GM21737 (cell line): ENCODE data around the gene NGEF.

Experiments
- ATAC-seq: cut with Tn5 transposase; IDR thresholded peaks from one replicate; pipeline ENCODE4 v1.9.1; 2021; ENCODE audit warnings: mild to moderate bottlenecking, moderate library complexity; ENCODE audit not compliant: unreplicated experiment

Gene NGEF

DNA sequence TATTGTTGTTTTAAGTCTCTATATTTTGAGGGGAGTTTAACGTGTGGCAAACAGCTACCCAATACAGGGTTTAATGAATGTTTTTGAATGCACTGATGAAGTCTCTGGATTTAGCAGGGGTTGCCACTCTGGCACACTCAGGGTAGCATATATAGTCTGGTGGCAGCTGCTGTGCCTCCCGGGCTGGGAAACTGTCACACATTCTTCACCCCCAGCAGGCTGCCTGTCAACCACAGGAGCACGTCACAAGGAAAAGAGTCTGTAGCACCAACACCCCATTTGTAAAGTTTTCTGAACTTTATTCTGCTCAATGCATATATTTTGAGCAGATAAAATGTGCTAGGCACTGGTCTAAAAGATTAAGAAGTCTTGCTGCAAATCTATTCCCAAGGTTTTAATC lies 39.3 kb downstream of the NGEF start:
- ATAC-seq: no peak

DNA sequence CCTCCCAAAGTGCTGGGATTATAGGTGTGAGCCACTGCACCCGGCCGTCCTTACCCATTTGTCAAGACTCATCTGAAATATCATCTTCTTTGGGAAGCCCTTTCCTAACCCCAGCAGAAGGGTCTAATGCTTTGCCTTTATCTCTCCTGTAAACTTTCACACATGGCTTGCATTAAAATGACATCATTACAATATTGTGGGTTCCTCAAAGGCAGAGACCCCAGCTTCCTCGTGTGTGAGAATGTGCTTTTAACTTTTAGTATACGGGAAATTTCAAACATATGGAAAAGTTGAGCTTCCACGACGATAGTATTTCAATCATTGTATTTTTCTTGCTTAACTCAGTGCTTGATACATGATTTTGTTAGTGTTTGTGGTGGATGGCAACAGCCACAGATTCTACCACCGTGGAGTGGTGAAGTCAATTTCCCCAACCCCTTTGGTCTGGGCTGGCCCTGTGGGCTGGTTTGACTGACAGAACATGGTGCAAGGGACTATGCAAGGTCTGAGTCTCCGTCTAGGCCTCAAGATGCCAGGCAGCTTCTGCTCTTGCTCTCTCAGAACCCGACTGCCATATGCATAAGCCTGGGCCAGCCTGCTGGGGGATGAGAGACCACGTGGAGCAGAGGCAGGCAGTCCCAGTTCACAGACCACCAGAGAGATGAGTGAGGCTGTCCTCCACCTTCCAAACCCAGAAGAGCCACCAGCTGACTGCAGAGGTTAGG lies 39.9 kb downstream of the NGEF start:
- ATAC-seq: no peak

DNA sequence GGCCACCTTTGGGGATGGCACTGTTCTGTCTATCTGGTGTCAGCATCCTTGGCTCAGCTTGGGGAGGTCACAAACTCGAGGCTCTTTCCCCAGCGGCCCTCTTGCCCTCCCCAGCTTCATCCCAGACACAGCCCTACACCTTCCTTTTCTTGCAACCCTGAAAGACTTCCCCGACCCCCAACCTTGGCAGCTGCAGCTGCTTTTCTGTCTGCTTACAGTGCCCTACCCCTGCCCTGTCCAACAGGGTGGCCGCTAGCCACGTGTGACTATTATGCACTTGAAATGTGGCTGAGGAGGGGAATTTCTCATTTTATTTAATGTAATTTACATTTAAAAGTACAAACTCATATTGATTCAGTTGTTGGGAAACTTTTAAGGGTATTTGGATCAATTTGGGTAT lies 41.3 kb downstream of the NGEF start:
- ATAC-seq: no peak

DNA sequence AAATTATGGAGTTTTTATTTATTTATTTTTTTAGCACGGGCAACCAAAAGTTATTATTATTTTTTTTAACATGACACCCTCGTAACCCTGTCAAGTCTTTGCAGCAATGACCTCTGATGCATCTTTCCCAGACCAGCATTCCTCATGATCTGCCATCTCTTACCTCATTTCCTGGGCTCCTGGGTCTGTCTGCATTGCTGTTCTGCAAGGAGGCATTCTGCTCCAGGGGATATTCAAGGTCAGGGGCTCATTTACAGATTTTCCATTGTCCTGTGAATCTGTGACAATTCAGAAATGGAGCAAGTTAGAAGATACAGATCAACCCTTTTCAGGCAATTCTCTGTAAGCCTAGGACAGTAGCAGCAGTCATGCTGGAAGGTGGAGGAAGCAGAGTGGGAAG lies 43.0 kb downstream of the NGEF start:
- ATAC-seq: no peak

DNA sequence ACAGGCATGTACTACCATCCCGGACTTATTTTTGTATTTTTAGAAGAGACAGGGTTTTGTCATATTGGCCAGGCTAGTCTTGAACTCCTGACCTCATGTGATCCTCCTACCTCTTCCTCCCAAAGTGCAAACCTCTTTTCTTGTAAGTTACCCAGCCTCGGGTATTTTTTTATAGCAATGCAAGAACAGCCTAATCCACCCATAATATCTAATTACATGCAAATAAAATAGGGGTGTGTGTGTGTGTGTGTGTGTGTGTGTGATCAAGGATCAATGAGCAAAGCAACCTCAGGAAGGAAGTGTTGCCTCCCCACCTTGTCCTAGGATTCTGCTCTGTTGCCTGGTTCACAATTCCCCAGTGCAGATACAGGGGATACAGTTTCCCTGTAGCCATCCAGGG lies 45.6 kb downstream of the NGEF start:
- ATAC-seq: no peak

DNA sequence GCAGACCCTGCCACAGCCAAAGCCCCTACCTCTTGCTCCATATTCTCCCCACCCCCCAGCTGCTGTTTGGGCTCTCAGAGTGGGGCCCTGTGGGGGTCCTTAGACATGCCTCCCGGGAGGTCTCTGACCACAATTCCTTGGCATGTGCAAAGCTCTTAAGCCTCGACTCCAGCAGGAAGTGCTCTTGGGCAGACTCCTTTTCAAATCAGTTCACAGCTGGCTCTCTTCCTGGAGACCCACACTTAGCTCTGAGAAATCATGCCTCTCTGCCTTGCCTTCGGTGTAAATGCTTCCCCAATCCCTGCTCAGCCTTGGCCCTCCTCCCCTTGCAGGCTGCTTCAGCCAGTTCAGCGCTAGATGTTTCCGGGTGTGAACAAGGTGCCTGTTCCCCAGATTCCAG lies 46.9 kb downstream of the NGEF start:
- ATAC-seq: no peak

DNA sequence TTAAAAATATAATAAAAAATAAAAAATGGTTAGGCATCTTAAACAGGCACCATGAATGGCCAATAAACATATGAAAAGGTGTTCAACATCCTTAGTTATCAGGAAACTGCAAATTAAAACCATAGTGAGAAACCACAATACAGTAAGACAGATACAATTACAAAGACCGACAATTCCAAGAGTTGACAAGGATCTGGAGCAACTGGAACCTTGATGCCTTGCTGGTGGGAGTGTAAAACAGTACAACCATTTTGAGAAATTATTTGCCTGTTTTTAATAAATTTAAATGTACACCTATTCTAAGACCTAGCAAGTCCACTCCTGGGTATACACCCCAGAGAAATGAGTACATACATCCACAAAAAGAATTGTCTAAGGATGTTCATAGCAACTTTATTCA lies 49.1 kb downstream of the NGEF start:
- ATAC-seq: no peak

DNA sequence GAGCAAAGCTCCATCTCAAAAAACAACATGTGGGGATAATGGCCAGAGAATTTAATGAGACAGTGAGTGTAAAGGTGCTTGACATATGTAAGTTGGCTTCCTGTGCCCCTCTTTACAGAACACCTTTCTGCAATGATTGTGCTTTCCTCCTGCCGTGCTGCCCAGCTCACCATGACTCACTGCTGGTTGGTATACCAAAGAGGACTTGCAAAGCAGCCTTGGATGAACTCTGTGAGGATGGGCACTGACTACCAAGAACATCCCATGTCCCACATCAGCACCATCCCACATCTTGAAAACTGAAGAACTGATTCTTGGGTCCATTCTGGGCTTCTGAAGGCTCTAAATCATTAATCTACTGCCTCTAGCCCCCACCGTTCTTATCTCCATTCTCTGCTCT lies 52.2 kb downstream of the NGEF start:
- no peak for ATAC-seq

DNA sequence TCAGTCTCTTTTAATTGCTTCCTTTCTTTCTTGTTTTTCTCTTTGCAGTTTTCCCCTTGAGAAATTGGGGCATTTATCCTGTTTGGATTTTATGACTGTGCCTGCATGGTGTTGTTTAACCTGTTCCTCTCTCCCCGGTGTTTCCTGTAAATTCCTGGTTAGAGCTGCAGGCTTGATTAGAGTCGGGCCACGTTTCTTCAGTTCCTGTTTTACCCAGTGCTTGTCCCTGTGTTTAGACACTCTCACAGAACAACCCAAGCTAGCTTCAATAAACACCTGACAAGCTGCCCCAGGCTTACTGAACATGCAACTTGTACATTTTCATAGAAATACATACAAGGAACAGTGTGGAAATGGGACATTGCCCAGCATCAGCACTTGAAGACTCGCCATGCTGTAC lies 53.9 kb downstream of the NGEF start:
- no peak for ATAC-seq

DNA sequence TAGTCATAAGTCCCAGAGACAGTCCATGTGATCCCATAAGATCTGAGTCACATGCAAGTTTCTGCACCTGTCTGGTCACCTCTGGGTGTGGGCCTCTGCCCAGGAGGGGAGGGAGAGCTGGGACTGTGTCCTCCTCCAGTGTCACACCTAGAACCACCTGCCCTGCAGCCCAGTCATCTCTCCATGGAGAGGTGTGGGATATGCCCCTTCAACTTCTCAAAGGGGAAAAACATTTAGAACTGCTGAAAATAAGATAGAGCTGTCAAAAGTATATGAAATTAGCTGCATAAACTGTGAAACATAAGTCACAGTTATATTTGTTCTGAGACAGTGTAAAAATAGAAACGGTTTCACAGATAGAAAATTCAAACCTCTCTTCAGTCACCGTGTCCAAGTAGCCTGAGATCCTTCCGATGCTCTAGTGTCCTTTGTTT lies 55.4 kb downstream of the NGEF start:
- no peak for ATAC-seq

DNA sequence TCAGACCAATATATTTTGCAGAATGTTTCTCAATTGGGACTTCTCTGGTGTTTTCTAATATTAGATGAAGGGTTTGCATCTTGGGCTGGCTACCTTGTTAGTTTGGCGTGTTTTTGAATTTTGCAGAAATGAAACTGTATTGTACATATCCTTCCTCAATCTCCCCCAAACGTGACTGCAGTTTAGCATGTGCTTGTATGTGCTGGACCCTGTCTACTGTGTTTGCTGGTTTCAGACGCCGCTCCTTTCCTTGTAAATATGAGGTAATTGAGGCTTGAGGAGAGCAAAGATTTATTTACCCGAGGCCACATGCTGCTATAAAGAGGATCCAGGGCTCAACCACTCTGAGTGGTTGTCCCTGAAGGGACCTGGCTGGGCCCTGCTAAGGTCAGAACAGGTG lies 57.2 kb downstream of the NGEF start:
- ATAC-seq: no peak

DNA sequence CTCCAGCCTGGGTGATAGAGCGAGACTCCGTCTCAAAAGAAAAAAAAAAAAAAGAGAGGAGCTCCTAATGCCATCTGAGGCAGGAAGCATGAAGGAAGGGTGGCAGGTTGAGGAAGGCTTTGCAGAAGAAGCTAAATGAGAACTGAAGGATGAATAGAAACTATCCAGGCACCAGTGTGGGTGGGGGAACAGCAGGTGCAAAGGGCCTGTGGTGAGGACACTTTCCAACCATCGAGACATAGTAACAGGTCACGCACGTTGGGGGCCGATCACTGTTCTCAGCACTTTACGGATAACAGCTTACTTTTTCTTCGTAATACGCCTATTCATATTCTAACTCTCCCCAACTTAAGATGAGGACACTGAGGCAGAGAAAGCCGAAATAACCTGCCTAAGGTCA lies 58.4 kb downstream of the NGEF start:
- no peak for ATAC-seq

DNA sequence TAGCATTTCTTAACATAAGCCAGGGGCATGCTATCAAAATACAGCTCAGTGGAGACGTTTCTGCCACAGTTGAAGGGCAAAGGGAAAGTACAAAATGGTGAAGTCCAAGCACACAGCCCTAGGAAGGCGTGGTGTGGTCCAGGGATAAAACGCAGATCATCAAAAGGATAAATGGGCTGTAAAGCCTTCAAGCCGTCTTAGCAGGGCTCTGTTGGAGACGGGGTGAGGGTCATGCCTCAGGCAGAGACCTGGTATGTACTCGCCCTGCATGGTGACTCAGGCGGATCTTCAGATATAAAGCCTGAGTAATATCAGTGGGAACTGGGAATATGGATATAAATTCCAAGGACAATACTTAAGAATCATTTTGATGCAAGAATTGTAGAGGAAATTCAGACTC lies 61.2 kb downstream of the NGEF start:
- ATAC-seq: no peak

DNA sequence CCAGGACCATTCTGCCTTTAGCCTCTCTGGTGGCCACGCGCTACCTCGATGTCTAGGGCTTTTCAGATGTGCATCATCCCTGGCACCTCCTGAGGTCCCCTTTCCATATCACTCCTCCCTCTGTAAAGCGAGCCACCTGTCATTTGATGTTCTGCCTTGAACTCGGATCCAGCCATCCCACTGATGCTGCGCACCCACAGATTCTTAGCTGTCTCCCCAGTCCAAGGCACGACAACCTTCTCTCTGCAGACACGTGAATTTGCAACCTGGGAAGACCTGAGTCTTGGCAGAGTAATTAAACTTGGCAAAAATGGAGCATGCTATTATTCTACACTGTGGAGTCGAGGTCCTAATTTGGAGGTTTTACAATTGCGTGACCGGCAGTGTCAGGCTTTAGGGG lies 61.9 kb downstream of the NGEF start:
- ATAC-seq: no peak

DNA sequence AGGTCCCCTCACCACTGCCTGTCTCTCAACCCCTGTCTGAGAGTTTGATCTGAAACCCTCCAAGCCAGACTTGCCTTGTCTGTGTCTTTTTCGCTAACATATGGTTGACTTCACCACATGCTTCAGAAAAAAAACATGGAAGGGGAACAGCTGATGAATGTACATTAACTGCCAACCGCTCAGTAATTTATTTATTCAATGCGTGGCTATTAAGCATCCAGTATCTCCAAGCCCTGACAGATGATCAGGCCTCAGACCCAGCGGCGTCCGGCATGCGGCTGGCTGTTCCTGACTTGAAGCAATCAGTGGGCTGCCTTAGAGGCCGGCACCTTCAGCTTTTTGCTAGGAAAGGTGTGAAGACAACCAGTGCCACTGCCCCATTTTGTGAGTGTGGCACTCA lies 62.3 kb downstream of the NGEF start:
- ATAC-seq: no peak

DNA sequence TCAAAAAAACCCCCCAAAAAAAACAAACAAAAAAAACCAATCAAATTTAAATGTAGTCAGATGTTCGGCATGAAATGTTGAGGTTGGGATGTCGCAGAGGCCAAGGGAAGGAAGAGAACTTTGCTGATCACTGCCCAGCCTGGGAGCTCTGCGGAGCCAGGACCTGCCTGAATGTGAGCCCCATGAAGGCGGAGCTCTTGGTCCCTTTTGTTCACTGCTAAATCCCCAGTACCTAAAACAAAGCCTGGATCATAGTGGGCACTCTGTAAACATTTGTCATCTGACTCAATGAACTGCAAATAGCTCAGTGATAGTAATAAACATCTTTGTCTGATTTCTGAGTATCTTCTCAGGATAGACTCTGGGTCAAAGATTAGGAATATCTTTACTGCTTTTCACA lies 64.0 kb downstream of the NGEF start:
- no peak for ATAC-seq

DNA sequence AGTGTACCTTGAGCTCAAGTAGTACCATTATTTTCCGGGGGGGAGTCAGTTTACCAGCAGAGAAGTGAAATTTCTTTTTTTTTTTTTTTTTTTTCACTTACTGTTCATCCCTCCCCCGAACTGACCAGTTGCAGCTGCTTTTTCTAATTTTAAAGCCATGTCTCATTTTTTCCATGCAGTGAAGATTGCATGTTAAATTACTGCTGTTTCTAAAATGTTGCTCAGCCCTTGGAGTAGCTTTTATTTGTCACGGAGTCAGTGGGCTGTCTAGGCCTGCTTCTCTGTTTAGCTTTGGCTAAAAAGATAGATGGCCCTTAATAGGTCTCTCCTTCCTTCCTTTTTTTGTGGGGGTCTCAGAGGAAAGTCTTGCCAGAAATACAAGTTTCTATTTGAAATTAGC lies 70.2 kb downstream of the NGEF start:
- ATAC-seq: no peak

DNA sequence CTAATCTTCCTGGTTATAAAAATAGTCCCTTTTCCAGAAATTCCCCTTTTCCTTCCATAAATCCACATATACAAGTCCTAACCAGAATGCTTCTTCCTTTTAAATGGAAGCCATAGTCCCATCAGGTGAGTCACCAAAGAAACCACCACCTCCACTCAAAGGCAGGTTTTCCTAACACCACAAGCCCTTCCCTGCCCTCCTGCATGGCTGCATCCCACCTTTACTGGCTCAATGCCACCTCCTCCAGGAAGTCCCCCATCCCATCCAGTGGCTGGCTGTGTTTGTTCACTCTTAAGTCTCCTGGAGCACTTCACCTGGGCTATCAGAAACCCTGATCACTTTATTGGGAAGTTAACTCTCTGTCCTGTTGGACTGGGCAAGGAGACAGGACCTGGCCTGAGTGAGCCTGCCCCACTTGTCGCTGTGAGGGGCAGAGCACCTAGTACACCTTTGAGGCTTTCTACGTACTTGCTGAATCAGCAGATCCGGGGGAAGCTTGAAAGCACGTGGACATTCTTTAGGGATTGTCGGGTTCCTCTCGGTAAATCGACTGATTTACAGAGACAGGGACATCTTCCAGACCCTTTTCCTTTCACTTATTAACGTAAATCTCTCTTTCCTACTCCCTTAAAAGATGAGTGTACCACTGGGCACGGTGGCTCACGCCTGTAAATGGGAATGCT lies 71.0 kb downstream of the NGEF start:
- no peak for ATAC-seq

DNA sequence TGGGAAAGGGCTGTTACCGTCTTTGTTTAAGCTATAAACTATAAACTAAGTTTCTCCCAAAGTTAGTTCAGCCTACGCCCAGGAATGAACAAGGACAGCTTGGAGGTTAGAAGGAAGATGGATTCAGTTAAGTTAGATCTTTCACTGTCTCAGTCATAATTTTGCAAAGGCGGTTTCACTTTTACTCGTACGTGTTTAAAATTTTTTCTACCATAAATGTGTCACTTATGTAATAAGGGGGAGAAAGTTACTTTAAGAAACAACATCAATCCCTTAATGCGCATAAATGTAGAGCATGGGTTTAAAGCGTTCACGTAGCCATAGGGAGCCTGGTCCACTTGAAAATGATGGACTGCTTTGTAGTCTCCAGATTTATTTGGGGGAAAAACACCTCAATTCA lies 71.7 kb downstream of the NGEF start:
- ATAC-seq: no peak

DNA sequence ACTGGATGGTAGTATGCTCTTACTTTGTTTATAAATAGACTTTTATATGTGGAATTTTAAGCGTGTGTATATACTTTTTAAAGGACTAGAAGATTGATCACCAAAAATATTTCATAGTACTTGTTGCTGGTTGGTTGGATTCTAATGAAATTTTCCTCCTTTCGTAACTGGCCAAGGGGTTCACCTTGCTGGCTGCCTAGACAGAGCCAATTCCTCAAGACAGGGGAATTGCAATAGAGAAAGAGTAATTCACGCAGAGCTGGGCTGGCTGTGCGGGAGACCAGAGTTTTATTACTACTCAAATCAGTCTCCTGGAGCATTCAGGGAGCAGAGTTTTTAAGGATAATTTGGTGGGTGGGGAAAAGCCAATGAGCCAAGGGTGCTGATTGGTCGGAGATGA lies 72.3 kb downstream of the NGEF start:
- ATAC-seq: no peak

DNA sequence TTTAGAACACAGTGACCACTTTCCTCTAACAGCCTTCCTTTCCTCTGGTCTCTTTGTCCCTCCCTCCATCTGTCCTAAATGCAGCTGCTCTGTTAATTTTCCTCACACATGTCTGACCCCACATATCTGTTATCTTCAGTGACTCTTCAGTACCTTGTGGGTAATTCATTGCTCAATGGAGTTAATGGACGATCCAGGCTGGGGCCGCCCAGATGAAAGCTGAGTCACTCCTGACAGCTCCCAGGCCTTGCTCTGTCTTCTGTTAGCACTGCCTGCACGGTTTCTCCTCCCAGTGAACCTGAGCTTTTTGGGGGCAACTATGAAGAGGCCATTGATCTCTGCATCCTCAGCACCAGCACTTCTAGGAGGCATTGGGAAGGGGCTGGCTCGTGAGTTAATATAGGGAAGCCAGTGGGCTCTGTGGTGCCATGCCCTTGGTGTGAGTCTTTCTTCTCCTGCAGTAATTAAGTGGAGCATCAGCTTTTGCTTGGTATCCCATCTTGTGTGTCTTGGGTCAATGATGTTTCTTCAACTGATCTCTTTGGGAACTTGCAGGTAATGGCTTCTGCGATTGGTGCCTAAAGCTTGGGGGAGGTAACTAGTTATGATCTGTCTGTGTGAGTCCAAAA lies 75.7 kb downstream of the NGEF start:
- no peak for ATAC-seq

DNA sequence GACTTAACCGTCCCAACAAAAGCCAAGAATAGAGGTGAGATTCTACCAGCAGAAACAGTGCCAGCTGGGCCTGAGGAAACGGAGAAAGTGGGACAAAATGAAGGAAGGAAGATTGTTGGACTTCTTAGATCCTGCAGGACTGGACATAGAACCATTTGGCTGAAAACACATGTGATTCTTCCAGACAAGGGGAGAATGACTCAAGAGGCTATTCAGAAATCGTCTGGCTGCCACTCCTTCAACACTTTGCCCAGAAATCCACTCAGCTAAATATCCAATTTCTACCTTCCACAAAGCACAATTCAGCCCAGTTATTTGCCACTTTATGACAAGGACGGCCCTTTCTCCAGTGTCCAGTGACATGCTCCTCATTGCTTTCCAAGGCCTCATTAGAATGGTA lies 81.4 kb downstream of the NGEF start:
- ATAC-seq: no peak

DNA sequence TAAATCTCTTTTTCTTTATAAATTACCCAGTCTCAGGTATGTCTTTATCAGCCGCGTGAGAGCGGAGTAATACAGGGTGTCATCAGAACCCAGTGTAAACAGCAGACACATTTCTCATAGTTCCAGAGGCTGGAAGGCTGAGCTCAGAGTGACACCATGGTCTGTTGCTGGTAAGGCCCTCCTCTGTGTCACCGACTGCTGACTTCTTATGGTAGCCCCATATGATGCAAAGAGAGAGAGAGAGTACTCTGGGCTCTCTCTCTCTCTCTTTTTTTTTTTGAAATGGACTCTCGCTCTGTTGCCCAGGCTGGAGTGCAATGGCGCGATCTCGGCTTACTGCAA lies 83.0 kb downstream of the NGEF start:
- ATAC-seq: no peak
